Esophagus squamous epithelium (tissue), 4 donors: ENCODE results near the gene INO80D.

Experiments
- POLR2A ChIP-seq, 4 donors: fragments of 450-650 bp; IDR thresholded peaks; one replicate each; pipeline ENCODE4 v1.6.1; 2017; ENCODE audit warnings: antibody characterized with exemption in 4 of 4, mild to moderate bottlenecking in 4 of 4, moderate library complexity in 3 of 4
- TF ChIP-seq, protein P1 (sequence below), 6 experiments: fragments of 450-650 bp in 4 of 6; fragments of 200-600 bp in 2 of 6; sonication (generic) in 2 of 6; IDR thresholded peaks; one replicate each; pipeline ENCODE4 v1.5.1; 2016 to 2019; ENCODE audit warnings: antibody characterized with exemption in 6 of 6, mild to moderate bottlenecking in 4 of 6, moderate library complexity in 4 of 6

DNA sequence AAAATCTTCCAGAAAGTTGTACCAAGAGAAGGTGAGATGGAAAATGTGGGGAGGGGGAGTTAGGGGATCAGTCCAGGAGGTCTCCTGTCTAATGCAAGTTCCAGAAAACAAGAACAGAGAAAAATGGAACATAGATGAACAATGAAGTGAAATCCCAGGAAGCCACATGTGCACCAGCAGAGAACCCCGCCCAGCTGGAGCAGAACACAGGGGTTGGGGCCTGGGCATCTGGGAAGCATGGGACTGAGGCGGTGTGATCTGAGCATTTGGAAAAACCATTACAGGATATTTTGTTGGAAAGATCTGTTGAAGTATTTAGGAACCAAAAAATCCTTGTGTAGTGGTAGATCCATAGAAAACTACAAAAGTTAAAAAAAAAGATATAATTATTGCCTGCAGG, 133.7 kb downstream of the INO80D start:
- no peak for TF ChIP-seq POLR2A (IDR thresholded peaks at IDR 0.05)
- TF ChIP-seq, protein P1, sequence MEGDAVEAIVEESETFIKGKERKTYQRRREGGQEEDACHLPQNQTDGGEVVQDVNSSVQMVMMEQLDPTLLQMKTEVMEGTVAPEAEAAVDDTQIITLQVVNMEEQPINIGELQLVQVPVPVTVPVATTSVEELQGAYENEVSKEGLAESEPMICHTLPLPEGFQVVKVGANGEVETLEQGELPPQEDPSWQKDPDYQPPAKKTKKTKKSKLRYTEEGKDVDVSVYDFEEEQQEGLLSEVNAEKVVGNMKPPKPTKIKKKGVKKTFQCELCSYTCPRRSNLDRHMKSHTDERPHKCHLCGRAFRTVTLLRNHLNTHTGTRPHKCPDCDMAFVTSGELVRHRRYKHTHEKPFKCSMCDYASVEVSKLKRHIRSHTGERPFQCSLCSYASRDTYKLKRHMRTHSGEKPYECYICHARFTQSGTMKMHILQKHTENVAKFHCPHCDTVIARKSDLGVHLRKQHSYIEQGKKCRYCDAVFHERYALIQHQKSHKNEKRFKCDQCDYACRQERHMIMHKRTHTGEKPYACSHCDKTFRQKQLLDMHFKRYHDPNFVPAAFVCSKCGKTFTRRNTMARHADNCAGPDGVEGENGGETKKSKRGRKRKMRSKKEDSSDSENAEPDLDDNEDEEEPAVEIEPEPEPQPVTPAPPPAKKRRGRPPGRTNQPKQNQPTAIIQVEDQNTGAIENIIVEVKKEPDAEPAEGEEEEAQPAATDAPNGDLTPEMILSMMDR (IDR thresholded peaks at IDR 0.05), result no peak
